OCI-M1 (cell line): Measurements from ENCODE around the gene VLDLR.

Source experiments
- DNase-seq: peaks from one replicate; lab custom pipeline; 2025; lab: John Stamatoyannopoulos, UW

Gene VLDLR

GRCh38 chr9:2620919-2621721 is 467 bp upstream of the VLDLR start:
- DNase-seq = no peak

DNA sequence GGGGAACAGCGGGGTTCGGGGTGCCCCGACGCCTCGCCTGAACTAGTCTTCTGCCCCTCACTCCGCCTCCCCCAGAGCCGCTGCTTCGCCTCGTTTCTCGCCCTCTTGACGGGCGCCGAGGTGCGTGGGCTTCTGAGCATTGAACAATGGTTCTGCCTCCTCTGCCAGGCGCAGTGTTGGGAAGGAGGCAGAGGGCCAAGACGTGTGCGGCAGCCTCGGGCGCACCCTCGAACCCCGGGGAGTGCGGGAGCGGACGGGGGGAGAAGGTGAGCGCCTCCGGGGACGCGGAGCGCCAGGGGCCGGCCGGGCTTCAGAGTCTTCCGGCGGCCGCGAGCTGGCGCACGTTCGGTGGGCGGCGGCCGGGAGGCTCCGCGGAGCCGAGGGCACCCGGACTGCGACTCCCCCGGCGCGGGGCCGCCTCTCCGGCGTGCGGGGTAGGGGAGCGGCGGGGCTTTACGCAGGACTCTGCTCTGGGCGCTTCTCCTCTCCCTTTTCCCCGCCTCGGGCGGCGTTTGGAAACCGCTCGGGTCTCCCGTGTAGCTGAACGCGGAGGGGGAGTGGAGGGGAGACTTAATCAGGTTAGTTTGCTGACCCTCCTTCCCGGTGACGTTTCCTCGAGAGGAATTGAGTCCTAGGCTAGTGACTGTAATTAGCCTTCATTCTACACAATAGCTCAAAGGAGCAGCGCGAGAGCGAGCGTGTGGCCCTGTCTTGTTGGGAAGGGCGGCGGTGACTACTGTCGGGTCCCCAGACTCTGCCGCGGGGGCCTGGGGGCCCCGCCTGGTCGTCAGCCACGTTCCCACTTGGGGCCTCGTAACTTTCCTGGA is 1.1 kb downstream of the VLDLR start:
- DNase-seq = no peak

DNA sequence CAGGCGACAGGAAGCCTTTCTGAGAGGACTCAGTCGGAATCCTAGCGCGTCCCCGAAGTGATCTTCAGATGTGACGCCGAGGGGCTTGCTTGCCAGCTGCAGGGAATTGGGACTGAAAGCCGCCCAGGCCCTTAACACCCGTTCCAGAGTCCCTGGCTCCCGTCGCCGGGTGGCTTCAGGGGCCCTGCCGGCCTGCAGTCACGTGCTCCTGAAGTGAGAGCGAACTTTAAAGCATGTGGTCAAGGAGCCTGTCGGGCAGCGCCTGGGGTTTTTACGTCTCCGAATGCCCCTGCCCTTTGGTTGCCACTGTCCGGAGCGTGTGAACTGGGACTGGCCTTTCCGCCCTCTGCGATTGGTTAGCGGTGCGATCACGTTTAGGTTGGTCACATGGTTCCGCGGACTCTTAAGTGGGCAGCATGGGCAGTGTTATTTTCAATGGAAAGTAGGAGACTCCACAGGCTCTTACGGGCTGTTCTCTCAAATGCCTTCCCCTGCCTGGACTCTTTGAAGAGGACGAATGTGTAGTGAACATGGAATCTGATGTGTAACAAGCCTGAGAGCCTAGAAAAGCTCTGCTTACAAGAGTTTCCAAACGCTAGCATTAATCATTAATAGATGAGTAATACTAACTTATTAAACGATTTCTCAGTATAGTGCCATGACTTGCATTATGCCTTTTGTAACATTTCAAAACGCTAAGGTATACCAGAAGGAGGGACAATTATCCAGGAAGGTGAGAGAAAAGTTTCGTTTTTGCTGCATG is 1.9 kb downstream of the VLDLR start:
- no peak for DNase-seq

DNA sequence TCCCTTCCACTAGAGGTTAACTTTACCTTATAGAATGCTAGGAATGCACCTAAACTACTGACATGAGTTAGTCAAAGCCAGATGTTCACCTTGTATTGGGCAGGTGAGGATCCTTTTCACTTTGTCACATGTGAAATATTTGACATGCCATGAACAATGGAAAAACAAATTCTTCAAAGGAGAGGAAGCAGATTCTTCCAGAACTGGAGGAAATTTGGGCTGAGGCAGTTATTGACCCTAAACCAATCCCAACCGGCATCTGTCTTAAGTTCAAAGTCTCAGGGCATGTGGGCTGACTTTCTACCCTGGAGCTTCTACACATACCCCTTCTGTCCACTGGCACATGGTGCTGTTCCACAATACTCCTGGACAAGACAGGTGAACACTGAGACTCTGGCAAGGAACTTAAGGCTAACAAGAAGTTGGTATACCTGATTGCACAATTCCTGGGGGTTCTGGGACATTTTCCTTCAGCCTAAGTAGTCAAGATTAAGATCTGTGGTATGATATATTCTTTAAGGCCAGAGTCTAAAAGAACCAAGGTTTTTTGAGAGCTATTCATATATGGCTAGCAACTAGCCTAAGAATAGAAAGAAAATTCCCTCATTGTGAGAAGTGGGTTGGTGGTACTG is 2.6 kb downstream of the VLDLR start:
- DNase-seq = no peak

- DNase-seq = no peak
Measured at GRCh38 chr9:2625427-2625826, 3.8 kb downstream of the VLDLR start.

DNA sequence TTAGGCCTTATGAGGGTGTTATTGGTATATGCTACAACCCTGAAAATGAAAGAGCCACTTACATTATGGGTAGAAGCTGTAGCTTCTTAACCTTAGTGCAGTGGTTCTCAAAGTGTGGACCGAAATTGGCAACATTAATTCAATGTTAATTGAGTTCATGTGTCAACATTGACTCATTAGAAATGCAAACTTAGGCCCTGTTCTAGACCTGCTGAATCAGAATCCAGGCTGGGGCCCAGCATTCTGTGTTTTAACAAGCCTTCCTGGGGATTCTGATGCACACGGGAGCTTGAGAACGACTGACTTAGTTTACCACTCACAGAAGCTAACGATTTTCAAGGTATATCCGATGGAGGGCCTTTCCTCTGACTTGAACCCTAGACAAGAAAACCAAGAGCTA is 7.3 kb downstream of the VLDLR start:
- no peak for DNase-seq

DNA sequence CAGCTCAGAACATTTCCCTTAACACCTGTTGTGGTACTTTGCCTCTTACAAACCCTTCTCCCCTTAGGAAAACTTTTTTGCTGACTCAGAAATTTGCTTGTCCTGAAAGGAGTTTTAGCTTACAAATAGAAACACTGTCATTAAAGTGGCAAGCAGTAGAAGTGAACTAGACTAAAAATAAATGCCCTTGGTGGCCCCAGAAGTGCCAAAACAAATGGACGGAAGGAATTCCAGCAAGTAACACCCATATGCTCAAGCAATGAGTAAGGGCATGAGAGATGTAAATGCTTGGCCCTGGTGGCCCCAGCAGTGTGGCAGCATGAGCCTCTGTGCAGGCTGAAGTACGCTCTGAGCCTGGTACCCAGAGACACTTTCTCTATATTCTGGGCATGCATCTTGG is 8.6 kb downstream of the VLDLR start:
- DNase-seq = no peak

GRCh38 chr9:2631263-2631662 is 9.7 kb downstream of the VLDLR start:
- DNase-seq = no peak

DNA sequence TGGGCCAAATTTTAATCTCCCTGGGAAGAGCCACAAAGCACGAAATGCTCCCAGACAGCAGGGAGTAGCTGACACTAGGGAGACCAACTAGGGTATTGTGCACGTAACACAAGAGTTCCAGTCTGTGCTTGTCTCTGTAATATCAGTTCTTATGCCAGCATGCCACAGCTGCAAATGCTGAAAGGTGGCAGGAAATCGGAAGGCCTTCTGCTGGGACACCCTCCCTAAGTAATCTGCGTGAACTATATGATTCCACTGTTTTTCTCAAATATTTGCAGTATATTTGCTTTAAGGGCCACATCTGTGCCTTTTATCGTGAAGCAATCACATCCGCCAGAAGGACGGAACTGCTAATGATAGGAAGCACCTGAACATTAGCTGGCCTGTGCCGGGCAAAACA is 12.6 kb downstream of the VLDLR start:
- no peak for DNase-seq

DNA sequence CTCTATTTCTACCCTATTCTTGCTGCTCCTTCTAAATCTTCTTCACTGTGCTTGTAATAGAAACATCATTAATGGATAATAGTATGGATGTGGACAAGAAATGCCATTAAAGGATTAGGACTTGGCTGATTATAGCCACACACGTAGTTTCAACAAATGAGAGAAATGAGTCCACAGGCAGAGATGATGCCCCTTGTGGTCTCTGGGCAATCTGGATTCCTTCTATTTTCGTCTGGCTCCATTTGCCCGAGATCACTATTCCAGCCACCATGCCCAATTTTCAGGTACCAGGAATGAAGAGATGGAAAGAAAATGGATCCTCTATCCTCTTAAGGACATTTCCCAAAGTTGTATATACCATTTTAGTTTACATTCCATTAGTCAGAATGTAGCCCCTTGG is 13.2 kb downstream of the VLDLR start:
- DNase-seq = no peak

DNA sequence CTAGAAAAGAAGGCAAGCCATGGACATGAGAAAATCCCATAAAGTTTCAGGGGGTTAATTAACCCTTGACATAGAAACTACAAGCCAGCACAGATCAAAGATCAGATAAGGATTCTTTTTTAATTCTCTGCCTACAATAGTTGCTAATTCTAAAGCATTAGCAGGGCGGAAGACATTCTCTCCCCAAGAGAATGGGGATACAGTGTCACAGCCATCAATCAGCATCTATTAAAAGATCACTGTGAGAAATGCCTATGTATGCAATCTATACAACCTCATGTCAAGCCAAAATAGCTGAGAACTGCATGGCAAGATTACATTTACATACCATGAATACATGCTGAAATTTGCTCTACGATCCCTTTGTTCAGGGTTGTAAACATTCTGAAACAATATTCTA is 14.3 kb downstream of the VLDLR start:
- DNase-seq = no peak

DNA sequence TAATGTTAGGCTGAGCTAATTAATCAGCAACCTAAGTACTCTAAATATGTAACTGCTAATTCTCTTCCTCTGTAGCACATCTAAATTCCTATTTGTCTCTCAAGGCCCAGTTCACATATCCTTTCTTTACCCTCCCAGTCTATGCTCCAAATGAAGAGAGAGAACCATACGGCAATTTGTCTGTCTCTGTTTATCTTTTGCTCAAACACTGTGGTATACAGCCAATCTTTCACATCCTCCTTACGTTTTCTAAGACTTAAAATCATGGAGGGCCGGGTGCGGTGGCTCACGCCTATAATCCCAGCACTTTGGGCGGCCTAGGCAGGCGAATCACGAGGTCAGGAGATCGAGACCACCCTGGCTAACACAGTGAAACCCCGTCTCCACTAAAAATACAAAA is 15.8 kb downstream of the VLDLR start:
- no peak for DNase-seq

- no peak for DNase-seq
Measured at GRCh38 chr9:2638871-2639673, 17.5 kb downstream of the VLDLR start.

- no peak for DNase-seq
Measured at GRCh38 chr9:2639786-2640185, 18.2 kb downstream of the VLDLR start.

- no peak for DNase-seq
Measured at GRCh38 chr9:2640570-2640969, 19.0 kb downstream of the VLDLR start.

GRCh38 chr9:2641033-2641432 is 19.4 kb downstream of the VLDLR start:
- no peak for DNase-seq

GRCh38 chr9:2642068-2642467 is 20.5 kb downstream of the VLDLR start:
- no peak for DNase-seq

DNA sequence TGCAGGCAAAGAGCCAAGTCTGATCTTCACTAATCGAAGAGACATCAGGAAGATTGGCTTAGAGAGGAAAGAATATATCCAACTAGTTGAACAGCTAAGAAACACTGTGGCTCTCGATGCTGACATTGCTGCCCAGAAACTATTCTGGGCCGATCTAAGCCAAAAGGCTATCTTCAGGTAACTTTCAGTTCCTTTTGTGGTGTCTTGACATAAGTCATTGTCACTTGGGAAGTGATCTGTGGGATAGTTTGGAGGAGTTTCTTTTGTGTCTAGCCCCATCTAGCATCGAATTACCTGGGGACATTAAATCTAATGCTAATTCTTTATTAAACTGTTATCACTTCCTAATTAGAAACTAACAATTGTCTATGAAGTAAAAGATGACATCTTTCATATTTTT is 24.0 kb downstream of the VLDLR start:
- no peak for DNase-seq

DNA sequence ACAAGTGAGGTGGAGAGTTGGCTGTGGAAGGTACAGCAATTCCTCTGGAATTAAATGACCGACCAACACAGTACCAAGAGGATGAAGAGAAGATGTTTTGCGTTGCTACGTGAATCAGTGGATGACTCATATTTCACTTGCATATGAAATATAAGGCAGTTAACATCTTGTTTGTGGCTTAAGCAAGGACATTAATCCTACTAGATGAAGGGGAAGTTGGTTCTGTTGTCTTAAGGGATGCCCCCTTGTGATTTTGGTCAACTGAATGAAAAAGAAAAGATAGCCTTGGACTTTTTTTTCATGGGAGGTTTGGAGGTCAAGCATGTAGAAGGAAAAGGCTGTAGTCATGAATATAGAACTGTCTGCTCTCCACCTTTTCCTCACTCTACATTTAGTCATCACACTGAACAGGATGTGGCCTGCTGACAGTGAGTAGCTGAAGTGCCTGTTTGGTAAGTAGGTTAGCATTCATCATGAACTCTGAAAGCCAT is 33.9 kb downstream of the VLDLR start:
- no peak for DNase-seq

GRCh38 chr9:2657427-2657826 is 35.8 kb downstream of the VLDLR start:
- peak; percentile 2 for DNase-seq

GRCh38 chr9:2662496-2662895 is 40.9 kb downstream of the VLDLR start:
- DNase-seq = no peak
